GM12865 (cell line): ENCODE measurements around the gene BMERB1.

ENCODE experiments used
- DNase-seq: peaks from one replicate; pipeline ENCODE4 v3.0.0; 2010; ENCODE audit warnings: low read depth
- H3K4me3 ChIP-seq: 2 replicates; pipeline ENCODE4 v1.5.1; 2011; ENCODE audit warnings: mild to moderate bottlenecking, low read depth, low read length, control low read depth
- CTCF ChIP-seq: IDR thresholded peaks from 2 replicates; pipeline ENCODE4 v1.5.1; 2011; ENCODE audit warnings: low read length, control low read depth, low read depth, inconsistent platforms; ENCODE audit not compliant: insufficient read depth; ENCODE audit errors: missing control alignments

Gene BMERB1

DNA sequence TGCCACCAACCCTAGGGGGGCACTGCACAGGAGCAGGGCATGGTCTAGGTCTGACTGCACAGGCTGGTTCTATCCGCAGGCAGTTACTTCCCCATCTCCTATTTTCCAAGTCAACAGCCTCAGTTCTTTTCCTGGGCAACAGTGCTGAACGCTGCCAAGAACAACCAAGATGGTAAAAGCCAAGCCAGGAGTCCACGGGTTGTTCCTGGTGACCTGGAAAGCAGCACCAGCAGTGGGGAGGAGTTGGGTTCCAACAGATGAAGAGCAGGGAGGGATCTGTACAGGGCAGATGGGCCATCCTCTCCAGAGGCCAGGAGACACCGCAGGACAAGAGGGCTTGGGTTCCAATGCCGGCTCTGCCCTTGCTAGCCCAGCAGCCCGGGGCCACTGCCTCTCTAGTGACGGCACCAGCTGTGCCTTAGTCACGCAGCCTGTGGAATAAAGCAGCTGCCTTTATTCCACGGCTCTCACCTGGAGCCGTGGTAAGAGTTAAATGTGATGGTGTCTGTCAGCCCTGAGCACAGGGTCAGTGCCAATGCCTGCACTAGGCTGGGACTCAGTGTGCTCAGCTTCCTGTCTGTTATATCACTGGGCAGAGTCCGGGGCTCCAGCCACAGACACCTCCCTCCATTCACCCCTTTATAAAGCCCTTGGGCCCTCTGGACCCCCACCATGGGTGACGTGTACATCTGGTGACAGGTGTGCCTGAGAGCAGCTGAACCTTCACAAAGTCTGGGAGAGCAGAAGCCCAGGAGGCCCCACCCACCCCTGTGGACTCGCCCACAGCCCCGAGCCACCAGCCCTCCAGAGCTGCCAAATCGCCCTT is 163.6 kb downstream of the BMERB1 start:
- H3K4me3 ChIP-seq, result no peak overlapping the region
- TF ChIP-seq CTCF, result no peak
- no peak for DNase-seq

DNA sequence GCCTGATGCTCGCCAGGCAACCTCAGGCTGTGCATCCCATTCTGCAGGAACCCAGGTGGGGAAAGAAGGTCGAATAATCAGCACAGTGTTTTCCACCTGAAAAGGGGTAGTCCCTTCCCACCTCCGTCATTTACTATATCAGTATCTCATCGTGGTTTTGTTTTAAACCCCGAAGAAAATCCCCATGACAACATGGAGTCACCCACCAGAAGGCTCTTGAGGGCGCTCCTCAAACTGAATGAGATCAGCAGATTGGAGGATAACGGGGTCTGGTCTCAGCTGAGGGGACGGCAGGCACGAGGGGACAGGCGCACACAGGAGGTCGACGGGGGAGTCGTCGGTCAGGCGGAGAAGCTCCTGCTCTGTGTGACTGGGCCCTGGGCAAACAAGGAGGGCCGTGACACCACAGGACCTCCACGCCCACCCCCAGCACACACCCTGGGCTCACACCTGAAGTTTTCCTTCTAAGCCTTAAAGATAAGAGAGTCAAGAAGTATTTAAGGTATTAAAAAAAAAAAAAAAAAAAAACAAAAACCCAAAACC is 164.3 kb downstream of the BMERB1 start:
- no peak overlapping the region for H3K4me3 ChIP-seq
- no peak for TF ChIP-seq CTCF
- no peak for DNase-seq

GRCh38 chr16:15599303-15600070 is 165.1 kb downstream of the BMERB1 start:
- TF ChIP-seq CTCF, result no peak
- no peak overlapping the region for H3K4me3 ChIP-seq
- no peak for DNase-seq

GRCh38 chr16:15601212-15601879 is 167.0 kb downstream of the BMERB1 start:
- H3K4me3 ChIP-seq, result no peak overlapping the region
- TF ChIP-seq CTCF, result no peak
- no peak for DNase-seq

DNA sequence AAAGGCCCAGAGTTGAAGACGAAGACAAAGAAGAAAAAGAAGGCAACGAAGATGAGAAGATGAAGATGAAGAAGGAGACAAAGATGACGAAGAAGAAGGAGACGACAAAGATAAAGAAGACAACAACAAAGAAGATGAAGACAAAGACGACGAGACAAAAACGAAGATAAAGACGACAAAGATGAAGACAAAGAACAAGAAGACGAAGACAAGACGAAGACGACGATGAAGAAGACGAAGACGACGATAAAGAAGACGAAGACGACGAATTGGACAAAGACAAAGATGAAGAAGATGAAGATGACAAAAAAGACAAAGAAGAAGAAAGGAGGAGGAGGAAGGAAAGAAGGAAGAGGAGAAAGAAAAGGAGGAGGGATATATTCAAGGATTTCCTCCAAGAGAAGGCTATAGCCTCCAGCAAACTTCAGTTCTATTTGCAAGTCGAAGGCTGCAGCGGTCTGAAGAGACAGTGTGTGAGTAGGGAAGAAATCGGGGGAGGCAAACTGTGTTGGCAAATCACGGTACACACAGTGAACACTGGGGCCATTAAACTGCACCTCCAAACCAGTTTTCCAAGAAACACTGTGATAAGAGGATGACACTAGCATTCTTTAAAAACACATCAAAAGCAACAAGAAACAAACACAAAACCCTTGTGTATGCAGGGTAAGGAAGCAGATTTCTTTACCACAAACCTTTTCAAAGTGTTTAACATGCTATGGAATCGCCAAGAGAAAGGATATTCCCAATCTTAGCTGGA is 168.1 kb downstream of the BMERB1 start:
- DNase-seq, result no peak
- H3K4me3 ChIP-seq, result no peak overlapping the region
- TF ChIP-seq CTCF, result no peak
